Esophagus muscularis mucosa (tissue), 4 donors: ENCODE results near the gene RABGGTA.
A peak's percentile ranks its signal among the peaks of the same experiment; 100 is the strongest.

Experiments
- CTCF ChIP-seq, 3 experiments: fragments of 200-600 bp in 2 of 3; fragments of 450-650 bp in 1 of 3; sonication (generic) in 2 of 3; IDR thresholded peaks; one replicate each; pipeline ENCODE4 v1.5.1; 2017 to 2019; ENCODE audit warnings: antibody characterized with exemption in 3 of 3, mild to moderate bottlenecking in 2 of 3, moderate library complexity in 1 of 3
- EP300 ChIP-seq: sonication (generic); formaldehyde crosslinking; IDR thresholded peaks from one replicate; pipeline ENCODE4 v1.6.1; 2017; ENCODE audit warnings: antibody characterized with exemption
- POLR2A ChIP-seq: fragments of 450-650 bp; IDR thresholded peaks from one replicate; pipeline ENCODE4 v1.6.1; 2017; ENCODE audit warnings: antibody characterized with exemption, moderate library complexity, mild to moderate bottlenecking, low read depth
- POLR2AphosphoS5 ChIP-seq, 2 donors: sonication (generic); formaldehyde crosslinking; IDR thresholded peaks; one replicate each; pipeline ENCODE4 v1.6.1; 2017; ENCODE audit warnings: antibody characterized with exemption in 2 of 2

DNA sequence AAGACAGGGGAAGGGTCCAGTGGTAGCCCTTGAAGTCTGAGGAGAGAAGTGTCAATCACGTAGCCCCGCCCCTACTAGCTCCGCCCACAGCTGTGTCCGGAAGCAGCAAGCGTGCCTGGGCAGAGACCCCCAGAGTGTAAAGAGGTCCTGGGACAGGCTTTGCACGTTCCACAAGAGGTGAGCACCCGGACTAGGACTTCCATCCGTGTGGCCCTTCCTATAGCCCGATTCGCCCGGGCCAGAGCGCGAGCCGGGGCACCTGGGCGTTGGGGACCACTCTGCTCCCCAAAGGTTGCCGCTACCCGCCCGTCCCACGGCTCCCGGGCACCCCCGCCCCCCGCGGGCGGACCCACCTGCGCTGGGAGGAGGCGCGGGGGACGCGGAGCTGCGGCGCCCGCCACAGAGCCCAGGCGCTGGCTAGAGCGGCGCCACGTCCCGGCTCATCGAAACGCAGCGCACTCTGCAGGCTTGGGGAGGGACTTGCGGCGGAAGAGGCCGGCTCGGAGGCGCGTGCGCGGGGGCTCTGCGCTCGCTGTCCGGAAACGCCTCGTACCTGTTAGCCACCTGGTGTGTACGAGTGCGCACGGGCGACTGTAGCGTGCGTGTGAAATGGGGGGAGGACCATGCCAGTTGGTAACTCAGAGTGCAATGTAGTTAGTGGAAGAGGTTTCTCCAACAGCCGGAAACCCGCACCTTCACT, at the start of gene RABGGTA:
- TF ChIP-seq POLR2AphosphoS5 (IDR thresholded peaks at IDR 0.05): peak; percentile 76 to 77
- TF ChIP-seq CTCF (IDR thresholded peaks at IDR 0.05): peak; percentile 71 to 86 (median 81)
- no peak for TF ChIP-seq POLR2A
- TF ChIP-seq EP300: no peak
